ENCODE results near the gene SEMA3E.

GRCh38 chr7:83633516-83633915 is 15.4 kb downstream of the SEMA3E start:
- TF ChIP-seq CTCF (IDR thresholded peaks at IDR 0.05; ENCODE audit: poor library complexity, severe bottlenecking) (no peak), POLR2AphosphoS5 (IDR thresholded peaks at IDR 0.05) (no peak), TAF1 (IDR thresholded peaks at IDR 0.05; ENCODE audit: low read depth) (no peak), RAD21 (conservative IDR thresholded peaks at IDR 0.05) (no peak), EP300 (conservative IDR thresholded peaks at IDR 0.05; ENCODE audit: poor library complexity, severe bottlenecking) (no peak), EZH2 (IDR thresholded peaks at IDR 0.05; ENCODE audit: borderline replicate concordance, insufficient read depth, low read length, poor library complexity, severe bottlenecking) (no peak), MXI1 (conservative IDR thresholded peaks at IDR 0.05; ENCODE audit: poor library complexity, severe bottlenecking) (no peak)

Measured in neural cell (in vitro differentiated cells).